GM19035 (cell line): ENCODE measurements around the gene SLC4A4.

ENCODE experiments used
- ATAC-seq: cut with Tn5 transposase; IDR thresholded peaks from one replicate; pipeline ENCODE4 v1.9.1; 2021; ENCODE audit not compliant: unreplicated experiment

SLC4A4 gene

GRCh38 chr4:71532407-71532806 is 193.6 kb downstream of the SLC4A4 start:
- no peak for ATAC-seq

- no peak for ATAC-seq
These were observed 194.3 kb downstream of the SLC4A4 start for GRCh38 chr4:71533121-71533520.

- ATAC-seq = no peak
These were observed 198.8 kb downstream of the SLC4A4 start for GRCh38 chr4:71537551-71538065.

- ATAC-seq = no peak
These were observed 199.7 kb downstream of the SLC4A4 start for GRCh38 chr4:71538528-71538927.

- ATAC-seq = peak; percentile 51
These were observed 202.0 kb downstream of the SLC4A4 start for GRCh38 chr4:71540749-71541269.

GRCh38 chr4:71541541-71541940 is 202.7 kb downstream of the SLC4A4 start:
- ATAC-seq = no peak

- no peak for ATAC-seq
These were observed 206.3 kb downstream of the SLC4A4 start for GRCh38 chr4:71545168-71545567.

GRCh38 chr4:71549516-71550160 is 210.8 kb downstream of the SLC4A4 start:
- no peak for ATAC-seq

GRCh38 chr4:71550220-71551165 is 211.7 kb downstream of the SLC4A4 start:
- no peak for ATAC-seq

- no peak for ATAC-seq
These were observed 214.8 kb downstream of the SLC4A4 start for GRCh38 chr4:71553605-71554004.

- ATAC-seq = no peak
These were observed 215.2 kb downstream of the SLC4A4 start for GRCh38 chr4:71554025-71554424.

GRCh38 chr4:71558248-71558647 is 219.4 kb downstream of the SLC4A4 start:
- peak; percentile 69 for ATAC-seq

- no peak for ATAC-seq
These were observed 221.2 kb downstream of the SLC4A4 start for GRCh38 chr4:71559957-71560571.

GRCh38 chr4:71564775-71565174 is 226.0 kb downstream of the SLC4A4 start:
- ATAC-seq = no peak

GRCh38 chr4:71566856-71567255 is 228.0 kb downstream of the SLC4A4 start:
- no peak for ATAC-seq

GRCh38 chr4:71568131-71568530 is 229.3 kb downstream of the SLC4A4 start:
- no peak for ATAC-seq

GRCh38 chr4:71570492-71570891 is 231.7 kb downstream of the SLC4A4 start:
- ATAC-seq = no peak

GRCh38 chr4:71571346-71571745 is 232.5 kb downstream of the SLC4A4 start:
- no peak for ATAC-seq

GRCh38 chr4:71583971-71584370 is 245.2 kb downstream of the SLC4A4 start:
- ATAC-seq = no peak

- no peak for ATAC-seq
These were observed 245.8 kb downstream of the SLC4A4 start for GRCh38 chr4:71584585-71584984.

GRCh38 chr4:71586087-71586763 is 247.4 kb downstream of the SLC4A4 start:
- no peak for ATAC-seq
